Activated CD4-positive, alpha-beta memory T cell treated with anti-CD3 and anti-CD28 coated beads, Interleukin-2, amount 10 ng/mL, durations not matched to agents 7 days and 5 days (primary cell): ENCODE results near the gene SORCS2. TPM values are rescaled to one million over a fixed set of nuclear protein-coding genes. Genes with fewer than 3 reads are reported as not detected.
A peak's percentile ranks its signal among the peaks of the same experiment; 100 is the strongest.

Experiments
- CTCF ChIA-PET: fragments of 350-600 bp; sonication (Branson Sonifier 250); formaldehyde crosslinking; loops from one replicate; lab custom pipeline; 2021; ENCODE audit warnings: antibody characterized with exemption, inconsistent platforms; lab: Charles Lee
- POLR2A ChIA-PET: fragments of 350-600 bp; sonication (Branson Sonifier 250); formaldehyde crosslinking; loops from one replicate; lab custom pipeline; 2021; ENCODE audit warnings: antibody characterized with exemption; lab: Charles Lee
- DNase-seq: peaks from one replicate; pipeline ENCODE4 v3.0.0-alpha.2; 2020
- H3K27ac Mint-ChIP-seq: one replicate; pipeline ENCODE4 v1.8.0; 2021; ENCODE audit warnings: mild to moderate bottlenecking, mixed read lengths
- H3K27me3 Mint-ChIP-seq: one replicate; pipeline ENCODE4 v1.8.0; 2021; ENCODE audit warnings: mixed read lengths
- H3K36me3 Mint-ChIP-seq: one replicate; pipeline ENCODE4 v1.8.0; 2021; ENCODE audit warnings: low read depth, mixed read lengths
- H3K4me1 Mint-ChIP-seq: one replicate; pipeline ENCODE4 v1.8.0; 2021; ENCODE audit warnings: mixed read lengths
- H3K4me3 Mint-ChIP-seq: one replicate; pipeline ENCODE4 v1.8.0; 2021; ENCODE audit warnings: mild to moderate bottlenecking, mixed read lengths
- H3K9me3 Mint-ChIP-seq: one replicate; pipeline ENCODE4 v1.8.0; 2021; ENCODE audit warnings: mixed read lengths
- total RNA-seq, 2 experiments: library from RNA; stranded (reverse); gene quantifications; one replicate each; pipeline ENCODE4 v1.2.3, GENCODE V29; 2021

Gene SORCS2
- total RNA-seq, 2 experiments from 2014 or later: 0.10 to 0.18 TPM

GRCh38 chr4:7330031-7330596 is 137.8 kb downstream of the SORCS2 start:
- no peaks in the 10 kb centered on the region for H3K4me1 Mint-ChIP-seq
- no peak overlapping the region for H3K27ac Mint-ChIP-seq
- no peaks in the 10 kb centered on the region for H3K9me3 Mint-ChIP-seq
- H3K36me3 Mint-ChIP-seq: no peaks in the 10 kb centered on the region
- ChIA-PET CTCF (no interaction called here), POLR2A (no interaction called here)
- no peaks in the 10 kb centered on the region for H3K27me3 Mint-ChIP-seq
- no peak for DNase-seq
- H3K4me3 Mint-ChIP-seq: no peak overlapping the region

- no peak for DNase-seq
- H3K36me3 Mint-ChIP-seq: no peaks in the 10 kb centered on the region
- H3K4me1 Mint-ChIP-seq: no peaks in the 10 kb centered on the region
- POLR2A ChIA-PET: no interaction called here
- H3K27ac Mint-ChIP-seq: no peak overlapping the region
- no peaks in the 10 kb centered on the region for H3K27me3 Mint-ChIP-seq
- no peaks in the 10 kb centered on the region for H3K9me3 Mint-ChIP-seq
- no peak overlapping the region for H3K4me3 Mint-ChIP-seq
- CTCF ChIA-PET: no interaction called here
Measured at GRCh38 chr4:7330811-7331681, 138.7 kb downstream of the SORCS2 start.

- CTCF ChIA-PET: no interaction called here
- no peaks in the 10 kb centered on the region for H3K9me3 Mint-ChIP-seq
- H3K4me1 Mint-ChIP-seq: no peaks in the 10 kb centered on the region
- H3K27me3 Mint-ChIP-seq: no peaks in the 10 kb centered on the region
- DNase-seq: no peak
- POLR2A ChIA-PET: no interaction called here
- no peak overlapping the region for H3K4me3 Mint-ChIP-seq
- no peak overlapping the region for H3K27ac Mint-ChIP-seq
- H3K36me3 Mint-ChIP-seq: no peaks in the 10 kb centered on the region
Measured at GRCh38 chr4:7331682-7332000, 139.3 kb downstream of the SORCS2 start.

GRCh38 chr4:7332216-7333023 is 140.1 kb downstream of the SORCS2 start:
- no peaks in the 10 kb centered on the region for H3K36me3 Mint-ChIP-seq
- H3K4me3 Mint-ChIP-seq: no peak overlapping the region
- H3K4me1 Mint-ChIP-seq: no peaks in the 10 kb centered on the region
- POLR2A ChIA-PET: no interaction called here
- no peaks in the 10 kb centered on the region for H3K27me3 Mint-ChIP-seq
- no peak overlapping the region for H3K27ac Mint-ChIP-seq
- CTCF ChIA-PET: no interaction called here
- H3K9me3 Mint-ChIP-seq: no peaks in the 10 kb centered on the region
- DNase-seq: no peak

GRCh38 chr4:7333024-7333780 is 140.9 kb downstream of the SORCS2 start:
- CTCF ChIA-PET: no interaction called here
- H3K36me3 Mint-ChIP-seq: no peaks in the 10 kb centered on the region
- H3K4me1 Mint-ChIP-seq: no peaks in the 10 kb centered on the region
- no peaks in the 10 kb centered on the region for H3K9me3 Mint-ChIP-seq
- no peaks in the 10 kb centered on the region for H3K27me3 Mint-ChIP-seq
- H3K27ac Mint-ChIP-seq: no peak overlapping the region
- DNase-seq: no peak
- POLR2A ChIA-PET: no interaction called here
- H3K4me3 Mint-ChIP-seq: no peak overlapping the region

DNA sequence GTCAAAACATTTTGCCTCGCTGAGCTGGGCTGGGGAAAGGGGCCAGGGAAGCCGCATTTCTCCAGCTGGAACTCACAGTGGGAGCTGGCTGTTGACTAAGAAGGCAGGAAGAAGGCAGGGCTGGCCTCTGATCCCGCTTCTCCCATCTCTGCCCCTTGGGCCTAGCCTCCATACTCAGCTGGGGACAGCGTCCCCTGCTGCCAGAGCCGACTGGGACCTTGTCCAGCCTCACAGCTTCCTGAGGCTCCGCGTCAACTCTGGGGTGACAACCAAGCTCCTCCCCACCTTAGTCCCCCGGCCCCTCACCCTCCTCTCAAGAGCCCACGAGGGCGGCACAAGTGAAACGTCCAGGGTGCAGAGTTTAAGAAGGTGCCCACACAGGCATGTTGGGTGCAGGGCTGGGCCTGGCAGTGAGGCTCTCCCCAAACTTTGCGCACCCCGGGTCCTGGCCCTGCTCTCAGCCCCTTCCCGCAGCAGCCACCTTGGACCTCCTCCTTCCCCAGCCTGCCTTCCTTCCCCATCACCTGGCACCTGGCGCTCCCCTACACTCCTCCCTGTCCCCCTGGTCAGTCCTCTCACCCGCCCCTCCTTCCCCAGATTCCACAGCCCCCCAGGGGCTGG is 141.6 kb downstream of the SORCS2 start:
- H3K27me3 Mint-ChIP-seq: no peaks in the 10 kb centered on the region
- ChIA-PET POLR2A (no interaction called here), CTCF (no interaction called here)
- H3K27ac Mint-ChIP-seq: no peak overlapping the region
- no peaks in the 10 kb centered on the region for H3K9me3 Mint-ChIP-seq
- no peak overlapping the region for H3K4me3 Mint-ChIP-seq
- no peak for DNase-seq
- no peaks in the 10 kb centered on the region for H3K36me3 Mint-ChIP-seq
- no peaks in the 10 kb centered on the region for H3K4me1 Mint-ChIP-seq

- POLR2A ChIA-PET: no interaction called here
Measured at GRCh38 chr4:7334521-7335275, 142.4 kb downstream of the SORCS2 start.

DNA sequence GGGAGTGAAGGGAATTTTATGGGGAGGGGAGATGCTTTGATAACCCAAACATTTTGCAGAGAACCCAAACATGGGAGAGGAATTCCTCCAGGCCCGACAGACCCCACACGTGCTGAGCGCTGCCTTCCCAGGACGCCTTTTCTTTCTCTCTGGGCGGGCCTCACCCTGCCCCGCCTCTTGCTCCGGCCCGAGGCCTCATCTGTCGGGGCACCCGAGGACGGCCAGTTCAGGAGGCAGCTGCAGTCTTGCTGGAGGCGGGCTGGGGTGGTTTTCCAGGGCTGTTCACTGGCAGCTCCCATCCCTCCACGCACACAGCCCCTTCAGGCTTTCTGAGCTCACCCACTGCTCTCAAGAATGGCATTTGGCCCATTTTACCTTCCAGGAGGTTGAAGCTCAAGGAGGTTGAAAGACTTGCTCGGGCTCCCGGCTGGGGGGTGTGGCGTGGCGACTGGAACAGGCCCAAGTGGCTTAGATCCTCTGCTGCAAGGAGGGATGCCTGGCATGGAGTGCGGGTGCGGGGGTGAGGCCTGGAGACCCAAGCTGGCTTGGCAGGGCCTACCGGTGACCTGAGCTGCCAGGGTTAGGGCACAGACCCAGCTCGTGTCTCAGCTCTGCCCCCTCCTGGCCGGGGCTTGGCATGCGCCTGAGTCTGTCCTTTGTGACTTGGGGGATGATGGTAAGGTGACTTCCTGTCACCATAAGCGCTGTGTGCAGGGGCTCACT is 143.2 kb downstream of the SORCS2 start:
- no peak overlapping the region for H3K27ac Mint-ChIP-seq
- no peaks in the 10 kb centered on the region for H3K36me3 Mint-ChIP-seq

More at GRCh38 chr4:7334521-7335275, 142.4 kb downstream of the SORCS2 start:
- no peaks in the 10 kb centered on the region for H3K27me3 Mint-ChIP-seq
- H3K4me3 Mint-ChIP-seq: no peak overlapping the region
- no peaks in the 10 kb centered on the region for H3K9me3 Mint-ChIP-seq
- DNase-seq: no peak
- H3K36me3 Mint-ChIP-seq: no peaks in the 10 kb centered on the region
- H3K4me1 Mint-ChIP-seq: no peaks in the 10 kb centered on the region
- CTCF ChIA-PET: interaction anchor here (1.2 to 1.6 kb wide), 4 partner anchors 8 to 143 kb away, joined by 3 to 4 read pairs (median 4); no protein-coding TSS in a partner anchor
- H3K27ac Mint-ChIP-seq: no peak overlapping the region

DNA sequence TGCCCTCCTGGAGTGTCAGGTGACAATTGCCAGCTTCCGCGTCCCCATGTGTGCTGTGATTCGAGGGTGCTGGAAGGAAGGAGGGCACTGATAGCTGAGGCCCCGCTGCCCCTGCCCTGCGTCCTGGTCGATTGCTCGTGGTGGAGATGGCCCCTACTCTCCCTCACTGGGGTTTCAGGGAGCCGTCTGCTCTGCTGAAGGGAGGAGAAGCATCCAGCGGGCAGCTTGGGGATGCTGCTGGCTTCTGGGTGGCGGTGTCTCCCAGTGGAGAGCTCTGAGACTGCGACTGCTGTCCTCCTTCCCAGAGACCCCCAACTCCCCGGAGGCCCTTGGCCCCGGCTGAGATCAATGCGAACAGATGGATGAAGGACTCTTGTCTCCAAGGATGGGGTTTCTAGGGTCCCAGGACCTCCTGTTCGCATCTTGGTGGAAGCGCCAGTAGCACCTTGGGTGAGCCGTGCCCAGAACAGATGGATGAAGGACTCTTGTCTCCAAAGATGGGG is 143.8 kb downstream of the SORCS2 start:
- CTCF ChIA-PET: interaction anchor here (0.6 to 1.6 kb wide), 7 partner anchors 10 to 707 kb away, joined by 3 to 4 read pairs (median 3); no protein-coding TSS in a partner anchor
- H3K27ac Mint-ChIP-seq: no peak overlapping the region
- no peaks in the 10 kb centered on the region for H3K4me1 Mint-ChIP-seq
- H3K27me3 Mint-ChIP-seq: no peaks in the 10 kb centered on the region
- no peaks in the 10 kb centered on the region for H3K36me3 Mint-ChIP-seq
- no peaks in the 10 kb centered on the region for H3K9me3 Mint-ChIP-seq
- no peak overlapping the region for H3K4me3 Mint-ChIP-seq
- DNase-seq: no peak
- POLR2A ChIA-PET: no interaction called here

More for the DNA sequence above, 143.2 kb downstream of the SORCS2 start:
- H3K9me3 Mint-ChIP-seq: no peaks in the 10 kb centered on the region
- no peaks in the 10 kb centered on the region for H3K4me1 Mint-ChIP-seq
- H3K4me3 Mint-ChIP-seq: no peak overlapping the region
- H3K27me3 Mint-ChIP-seq: no peaks in the 10 kb centered on the region
- CTCF ChIA-PET: interaction anchor here (0.5 to 1.6 kb wide), 9 partner anchors 9 to 706 kb away, joined by 3 to 4 read pairs (median 3); no protein-coding TSS in a partner anchor
- POLR2A ChIA-PET: no interaction called here
- peak; percentile 69 for DNase-seq

GRCh38 chr4:7336732-7337131 is 144.4 kb downstream of the SORCS2 start:
- Mint-ChIP-seq H3K4me3 (no peak overlapping the region), H3K27me3 (no peaks in the 10 kb centered on the region), H3K9me3 (peaks cover under 1% of the 10 kb centered on the region), H3K27ac (no peak overlapping the region), H3K36me3 (no peaks in the 10 kb centered on the region), H3K4me1 (no peaks in the 10 kb centered on the region)
- ChIA-PET POLR2A (no interaction called here), CTCF (no interaction called here)
- DNase-seq: no peak
